ENCODE measurements around the gene C1orf50.
"Not testable (repeated sequence)": the region's sequence is repeated elsewhere in the genome, so short reads cannot be mapped to it uniquely, and the experiment has no call there.

The C1orf50 gene

DNA sequence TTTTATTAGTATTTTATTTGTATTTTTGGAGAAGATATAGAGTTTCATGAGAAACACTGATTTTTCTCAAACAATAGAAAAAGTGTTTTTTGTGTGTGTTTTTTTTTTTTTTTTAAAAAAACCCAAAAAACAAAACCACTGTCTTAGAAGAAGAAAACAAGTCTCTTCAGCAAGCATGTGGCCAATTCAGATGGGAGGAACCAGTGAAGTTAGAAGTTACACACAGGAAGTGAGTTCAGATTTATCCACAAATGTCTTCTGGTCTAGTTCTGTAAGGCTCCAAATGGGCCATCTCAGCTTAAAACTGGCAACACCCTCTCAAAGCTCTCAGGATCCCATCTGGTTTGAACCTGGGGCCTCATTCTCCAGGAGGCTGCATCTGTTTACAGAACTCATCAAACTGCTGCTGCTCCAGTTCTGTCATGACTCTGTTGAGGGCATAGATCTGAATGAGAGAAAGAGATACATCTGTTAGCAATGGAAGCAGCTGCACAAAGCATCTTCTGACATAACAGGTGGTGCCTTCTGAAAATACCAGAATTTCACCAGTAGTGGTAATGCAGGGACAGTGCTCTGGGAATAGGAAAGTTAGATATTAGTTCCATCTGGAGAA lies 40.1 kb downstream of the C1orf50 start:
- DNase-seq = no peak

DNA sequence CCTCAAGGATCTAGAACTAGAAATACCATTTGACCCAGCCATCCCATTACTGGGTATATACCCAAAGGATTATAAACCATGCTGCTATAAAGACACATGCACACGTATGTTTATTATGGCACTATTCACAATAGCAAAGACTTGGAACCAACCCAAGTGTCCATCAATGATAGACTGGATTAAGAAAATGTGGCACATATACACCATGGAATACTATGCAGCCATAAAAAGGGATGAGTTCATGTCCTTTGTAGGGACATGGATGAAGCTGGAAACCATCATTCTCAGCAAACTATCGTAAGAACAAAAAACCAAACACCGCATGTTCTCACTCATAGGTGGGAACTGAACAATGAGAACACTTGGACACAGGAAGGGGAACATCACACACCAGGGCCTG lies 47.8 kb downstream of the C1orf50 start:
- DNase-seq = not testable (repeated sequence)

DNA sequence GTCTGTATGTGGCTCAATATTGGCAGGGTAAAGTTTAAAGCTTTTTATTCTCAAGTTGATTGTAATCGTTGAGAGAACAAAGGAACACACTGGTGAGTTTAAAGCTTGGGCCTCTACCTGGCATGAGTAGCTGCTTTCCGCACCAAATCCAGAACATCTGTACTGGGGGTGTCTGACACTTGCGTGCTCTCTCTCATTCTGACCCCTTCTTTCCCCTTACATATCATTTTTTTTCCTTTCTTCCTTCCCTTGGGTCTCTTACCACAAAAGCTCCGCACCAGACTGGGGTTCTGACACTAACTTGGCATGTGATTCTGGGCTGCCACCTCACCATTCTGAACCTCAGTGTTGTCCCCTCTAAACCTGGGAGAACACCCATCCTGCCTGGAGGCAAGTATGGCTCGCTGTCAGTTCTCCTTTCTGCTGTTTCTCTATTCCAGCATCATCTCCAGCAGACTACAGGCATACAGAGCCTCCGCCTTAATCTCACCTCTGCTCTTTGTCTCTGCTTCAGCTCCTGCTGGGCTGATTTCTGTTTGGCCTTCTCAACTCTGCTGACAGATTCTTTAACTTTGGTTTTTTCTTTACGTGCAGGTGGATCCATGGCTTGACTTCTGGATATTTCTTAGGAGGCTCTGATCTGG lies 49.0 kb downstream of the C1orf50 start:
- peak; percentile 1 for DNase-seq

DNA sequence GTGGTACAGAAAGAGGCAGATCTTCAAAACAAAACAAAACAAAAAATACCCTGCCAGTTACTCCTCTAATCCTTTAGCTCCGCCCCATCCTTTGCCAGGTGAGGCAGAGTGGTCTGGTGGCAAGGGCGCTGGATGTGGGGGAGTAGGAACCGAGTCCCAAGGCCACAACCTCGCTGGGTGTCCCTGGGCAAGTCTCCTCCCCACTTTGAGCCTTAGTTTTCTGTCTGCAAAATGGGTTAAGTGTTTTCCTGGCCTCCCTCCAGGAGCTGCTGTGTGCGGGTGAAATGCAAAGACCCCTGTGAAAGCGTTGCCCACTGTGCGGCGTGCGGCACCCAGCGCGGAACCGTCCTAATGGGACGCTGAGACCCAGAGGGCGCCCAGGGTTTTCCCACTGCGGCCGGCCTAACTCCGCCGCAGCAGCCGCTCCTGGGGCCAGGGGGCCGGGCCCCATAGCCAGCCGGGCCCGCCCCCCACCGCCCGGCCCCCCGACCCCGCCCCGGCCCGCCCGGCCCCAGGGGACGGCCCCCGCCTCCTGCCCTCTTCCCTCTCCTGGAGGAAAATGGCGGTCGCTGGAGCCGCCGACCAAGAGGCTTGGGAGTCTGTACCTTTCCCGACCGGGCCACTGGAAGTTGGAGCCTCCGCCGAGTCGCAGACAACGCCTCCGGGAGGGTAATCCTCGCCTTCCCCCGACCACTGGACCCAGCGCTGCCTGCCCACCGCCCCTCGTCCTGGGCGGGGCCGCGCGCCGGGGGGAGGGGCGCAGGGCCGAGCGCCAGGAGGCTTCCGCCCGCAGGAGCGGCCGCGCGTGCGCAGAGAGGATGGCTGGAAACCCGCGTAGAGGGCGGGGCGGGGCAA lies 49.8 kb downstream of the C1orf50 start, which contains the start of the genes ERMAP and SVBP:
TSS of gene ERMAP (plus strand) at position 538 of the 855 bp plus-strand sequence. CDS start 13,327 bp downstream, outside the sequence.
TSS of gene SVBP (minus strand) at position 813 of the 855 bp plus-strand sequence. CDS start 853 bp downstream, outside the sequence.
- DNase-seq = peak; percentile 91

DNA sequence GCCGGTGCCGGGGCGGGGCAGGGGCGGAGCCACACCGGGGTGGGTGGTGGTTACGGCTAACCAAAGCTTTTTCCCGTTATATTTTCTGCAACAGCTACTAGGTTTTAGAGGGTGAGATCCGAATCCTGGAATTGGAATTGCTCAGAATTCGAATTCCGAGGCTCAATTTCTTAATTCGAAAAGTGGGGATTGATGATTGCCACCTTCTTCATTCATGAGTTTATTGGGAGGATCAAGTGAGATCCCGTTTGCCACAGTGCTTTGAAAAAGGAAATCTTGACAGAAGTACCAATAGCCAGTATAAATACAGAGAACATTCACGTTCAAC lies 50.4 kb downstream of the C1orf50 start:
- DNase-seq = no peak

DNA sequence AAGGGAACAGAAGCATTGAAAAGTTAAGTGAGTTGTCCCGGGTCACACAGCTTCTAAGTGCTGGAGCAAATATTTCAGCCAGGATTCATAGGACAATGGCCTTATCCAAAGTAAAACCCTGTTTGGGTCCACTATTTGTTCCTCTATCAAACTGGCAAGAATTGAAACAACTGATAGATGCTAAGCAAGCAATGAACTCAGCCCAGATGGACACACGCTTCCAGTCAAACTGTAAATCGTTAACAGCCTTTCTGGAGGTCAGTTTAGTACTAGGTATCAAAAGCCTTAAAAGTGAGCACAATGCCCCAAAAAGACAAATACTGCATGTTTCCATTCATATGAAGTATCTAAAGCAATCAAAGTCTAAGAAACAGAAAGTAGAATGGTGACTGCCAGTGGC lies 50.9 kb downstream of the C1orf50 start:
- no peak for DNase-seq

DNA sequence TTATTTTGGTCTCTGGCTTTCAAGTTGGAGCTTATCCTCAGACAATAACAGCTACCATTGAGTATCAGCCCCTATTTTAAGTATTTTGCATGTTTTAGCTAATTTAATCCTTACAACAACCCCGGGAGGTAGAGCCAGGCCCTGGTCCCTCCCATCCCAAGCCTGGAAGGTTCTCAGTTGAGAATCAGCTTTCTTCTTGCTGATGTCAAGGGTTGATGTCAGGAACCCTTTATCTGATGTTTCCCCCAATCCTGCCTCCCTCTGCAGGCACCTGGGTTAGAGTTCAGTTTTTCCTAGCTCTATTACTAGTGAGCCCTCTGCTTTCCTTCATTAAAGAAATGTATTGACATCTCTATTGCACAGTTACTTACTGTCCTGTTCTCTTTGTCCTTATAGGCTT lies 53.8 kb downstream of the C1orf50 start:
- no peak for DNase-seq

DNA sequence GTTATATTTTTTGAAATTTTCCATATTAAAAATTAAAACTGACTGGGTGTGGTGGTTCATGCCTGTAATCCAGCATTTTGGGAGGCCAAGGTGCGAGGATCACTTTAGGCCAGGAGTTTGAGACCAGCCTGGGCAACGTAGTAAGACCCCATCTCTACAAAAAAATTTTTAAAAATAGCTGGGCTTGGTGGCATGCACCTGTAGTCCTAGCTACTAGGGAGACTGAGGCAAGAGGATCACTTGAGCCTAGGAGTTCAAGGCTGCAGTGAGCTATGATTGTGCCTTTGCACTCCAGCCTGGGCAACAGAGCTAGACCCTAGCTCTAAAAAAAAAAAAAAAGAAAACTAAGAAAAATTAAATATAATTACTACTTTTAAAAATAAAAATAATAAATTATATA lies 54.6 kb downstream of the C1orf50 start:
- DNase-seq = no peak

DNA sequence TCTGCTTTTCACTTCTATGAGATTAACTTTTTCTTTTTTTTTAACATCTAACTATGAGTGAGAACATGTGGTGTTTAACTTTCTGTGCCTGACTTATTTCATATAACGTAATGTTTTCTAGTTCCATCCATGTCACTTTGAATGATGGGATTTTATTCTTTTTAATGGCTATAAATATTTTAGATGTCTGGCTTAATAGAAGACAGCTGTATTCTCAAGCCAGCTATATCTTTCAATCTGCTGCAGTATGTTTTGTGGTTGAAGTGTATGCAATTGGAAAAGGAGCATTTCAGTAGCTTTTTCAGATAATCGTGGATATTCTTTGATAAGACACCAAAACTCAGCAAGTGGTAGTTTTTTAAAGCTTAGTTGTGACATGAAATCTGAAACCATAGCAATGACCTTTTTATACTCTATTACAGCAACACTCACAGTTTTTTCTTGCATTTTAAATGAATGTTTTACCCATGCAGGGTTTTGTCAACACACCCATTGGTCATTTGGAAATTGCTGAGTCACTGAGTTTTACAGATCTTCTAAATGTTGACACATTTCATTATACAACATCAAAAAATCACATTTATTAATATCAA lies 55.8 kb downstream of the C1orf50 start:
- DNase-seq = no peak

DNA sequence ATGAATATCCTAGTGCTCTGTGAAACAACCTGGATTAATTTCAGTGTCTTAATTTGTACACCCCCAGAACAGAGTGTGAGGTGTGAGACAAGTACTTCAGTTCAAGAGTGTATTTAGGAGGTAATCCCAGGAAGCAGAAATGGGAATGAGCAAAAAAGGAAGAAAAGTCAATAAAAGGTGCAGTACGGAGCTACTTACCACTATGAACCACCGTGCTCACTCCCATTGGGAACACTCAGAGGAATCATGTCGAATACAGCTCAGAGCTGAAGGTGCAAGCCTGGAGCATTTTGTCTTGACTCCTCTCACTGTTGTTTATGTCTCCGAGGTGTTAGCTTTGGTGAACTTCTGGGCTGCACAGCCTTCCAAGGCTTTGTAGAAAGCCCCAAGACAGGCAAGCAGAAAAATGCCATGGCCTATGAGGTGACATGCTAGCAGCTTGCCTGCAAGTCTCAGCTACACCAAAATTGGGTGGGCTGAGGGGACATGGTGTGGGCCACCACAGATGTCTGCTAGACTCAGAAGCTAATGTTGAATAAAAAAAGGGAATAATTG lies 57.5 kb downstream of the C1orf50 start:
- DNase-seq = no peak

DNA sequence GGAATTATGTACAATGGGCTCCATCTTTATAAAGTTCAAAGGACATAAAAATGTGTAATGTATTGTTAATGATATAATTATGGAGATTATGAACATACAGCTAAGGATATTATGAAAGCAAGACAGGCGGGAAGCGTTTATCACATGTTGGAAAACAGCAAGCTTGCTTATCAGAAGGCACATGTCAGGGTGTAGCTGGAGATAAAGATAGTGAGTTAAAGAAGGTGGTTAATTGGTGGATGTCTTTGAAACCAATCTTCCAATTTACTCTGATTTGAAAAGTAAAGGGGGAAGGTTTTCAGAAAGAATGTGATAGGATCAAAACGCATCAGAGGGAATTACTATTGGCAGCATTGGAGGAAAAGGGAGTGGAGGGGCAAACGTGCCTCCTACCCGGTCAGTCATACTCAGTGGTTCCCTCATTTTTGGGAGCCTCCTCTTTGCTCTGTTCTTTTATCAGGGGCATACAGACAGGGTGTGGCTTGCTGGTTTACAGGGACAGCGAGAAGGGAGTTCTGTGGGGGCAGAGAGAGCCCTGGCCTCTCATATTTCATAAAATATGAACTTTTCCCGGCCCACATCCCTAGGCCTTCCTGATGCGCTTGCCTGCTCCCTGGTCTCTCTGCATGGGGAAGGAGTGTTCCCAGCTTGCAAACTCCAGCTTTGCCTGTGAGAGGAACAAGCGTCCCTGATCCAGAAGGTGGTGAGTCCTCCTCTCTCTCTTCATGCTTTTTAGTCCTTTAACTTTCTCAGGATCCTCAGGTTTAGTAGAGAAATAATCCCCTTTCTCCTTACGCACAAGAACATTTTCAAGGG lies 58.2 kb downstream of the C1orf50 start:
- DNase-seq = no peak
